Erythroblast (primary cell): ENCODE data around the gene DHX30.

Experiments used
- GATA1 ChIP-seq: IDR thresholded peaks from 2 replicates; pipeline ENCODE4 v1.6.1; 2011; ENCODE audit warnings: low read depth, mild to moderate bottlenecking, control low read depth, low read length, moderate library complexity
- POLR2A ChIP-seq: IDR thresholded peaks from 2 replicates; pipeline ENCODE4 v1.6.1; 2011; ENCODE audit warnings: mild to moderate bottlenecking, low read length

- TF ChIP-seq POLR2A (no peak), GATA1 (no peak)
Measured at GRCh38 chr3:47849699-47850563, 47.0 kb downstream of the DHX30 start.
